ENCODE measurements around the gene SPOPL.
"Not testable (repeated sequence)": the region's sequence is repeated elsewhere in the genome, so short reads cannot be mapped to it uniquely, and the experiment has no call there.

SPOPL gene

DNA sequence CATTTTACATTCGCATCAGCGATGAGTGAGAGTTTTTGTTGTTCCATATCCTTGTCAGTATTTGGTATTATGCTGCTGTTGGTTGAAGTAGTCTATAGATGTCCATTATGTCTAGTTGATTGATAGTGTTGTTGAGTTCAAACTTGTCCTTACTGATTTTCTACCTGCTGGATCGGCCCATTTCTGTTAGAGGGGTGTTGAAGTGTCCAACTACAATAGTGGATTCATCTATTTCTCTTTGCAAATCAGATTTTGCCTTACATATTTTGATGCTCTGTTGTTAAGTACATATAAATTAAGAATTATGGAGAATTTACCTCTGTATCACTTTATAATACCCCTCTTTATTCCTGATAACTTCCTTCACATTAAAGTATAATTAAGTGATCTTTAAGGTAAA, 8.7 kb downstream of the SPOPL start:
- H3K27ac ChIP-seq (ENCODE audit: low read depth, low read length) = no peak overlapping the region
- H3K4me3 ChIP-seq (ENCODE audit: low read depth in 1 of 2, low read length in 2 of 2) = no peak overlapping the region
- H3K36me3 ChIP-seq (ENCODE audit: insufficient read depth, low read length) = no peaks in the 10 kb centered on the region
- H3K9me3 ChIP-seq (ENCODE audit: low read length) = no peaks in the 10 kb centered on the region
- peaks cover 12% of the 10 kb centered on the region for H3K4me1 ChIP-seq (ENCODE audit: insufficient read depth, low read length)
- no peaks in the 10 kb centered on the region for H3K27me3 ChIP-seq (ENCODE audit: control insufficient read depth in 1 of 2, insufficient read depth in 2 of 2, low read length in 2 of 2)
- H3K9ac ChIP-seq (ENCODE audit: low read length) = no peak overlapping the region

- Histone ChIP-seq H3K36me3 (ENCODE audit: insufficient read depth, low read length) (no peaks in the 10 kb centered on the region), H3K9ac (ENCODE audit: low read length) (no peak overlapping the region), H3K4me1 (ENCODE audit: insufficient read depth, low read length) (peaks cover 20% of the 10 kb centered on the region), H3K27me3 (ENCODE audit: control insufficient read depth in 1 of 2, insufficient read depth in 2 of 2, low read length in 2 of 2) (no peaks in the 10 kb centered on the region), H3K27ac (ENCODE audit: low read depth, low read length) (no peak overlapping the region), H3K4me3 (ENCODE audit: low read depth in 1 of 2, low read length in 2 of 2) (no peak overlapping the region), H3K9me3 (ENCODE audit: low read length) (no peaks in the 10 kb centered on the region)
These were observed 11.1 kb downstream of the SPOPL start for GRCh38 chr2:138512672-138513071.

- Histone ChIP-seq H3K27ac (ENCODE audit: low read depth, low read length) (no peak overlapping the region), H3K9me3 (ENCODE audit: low read length) (no peaks in the 10 kb centered on the region), H3K4me1 (ENCODE audit: insufficient read depth, low read length) (peaks cover 27% of the 10 kb centered on the region), H3K36me3 (ENCODE audit: insufficient read depth, low read length) (no peaks in the 10 kb centered on the region), H3K4me3 (ENCODE audit: low read depth in 1 of 2, low read length in 2 of 2) (no peak overlapping the region), H3K9ac (ENCODE audit: low read length) (no peak overlapping the region), H3K27me3 (ENCODE audit: control insufficient read depth in 1 of 2, insufficient read depth in 2 of 2, low read length in 2 of 2) (no peaks in the 10 kb centered on the region)
These were observed 12.6 kb downstream of the SPOPL start for GRCh38 chr2:138514173-138514572.

GRCh38 chr2:138515092-138515491, 13.5 kb downstream of the SPOPL start:
- H3K4me1 ChIP-seq (ENCODE audit: insufficient read depth, low read length) = peaks cover 27% of the 10 kb centered on the region
- H3K4me3 ChIP-seq (ENCODE audit: low read depth in 1 of 2, low read length in 2 of 2) = no peak overlapping the region
- H3K9me3 ChIP-seq (ENCODE audit: low read length) = no peaks in the 10 kb centered on the region
- H3K27me3 ChIP-seq (ENCODE audit: control insufficient read depth in 1 of 2, insufficient read depth in 2 of 2, low read length in 2 of 2) = no peaks in the 10 kb centered on the region
- no peak overlapping the region for H3K27ac ChIP-seq (ENCODE audit: low read depth, low read length)
- no peak overlapping the region for H3K9ac ChIP-seq (ENCODE audit: low read length)
- no peaks in the 10 kb centered on the region for H3K36me3 ChIP-seq (ENCODE audit: insufficient read depth, low read length)

- Histone ChIP-seq H3K9ac (ENCODE audit: low read length) (no peak overlapping the region), H3K4me3 (ENCODE audit: low read depth in 1 of 2, low read length in 2 of 2) (no peak overlapping the region), H3K4me1 (ENCODE audit: insufficient read depth, low read length) (peaks cover 30% of the 10 kb centered on the region), H3K27me3 (ENCODE audit: control insufficient read depth in 1 of 2, insufficient read depth in 2 of 2, low read length in 2 of 2) (no peaks in the 10 kb centered on the region), H3K27ac (ENCODE audit: low read depth, low read length) (no peak overlapping the region), H3K36me3 (ENCODE audit: insufficient read depth, low read length) (no peaks in the 10 kb centered on the region), H3K9me3 (ENCODE audit: low read length) (no peaks in the 10 kb centered on the region)
These were observed 14.6 kb downstream of the SPOPL start for GRCh38 chr2:138516030-138516704.

- H3K9ac ChIP-seq (ENCODE audit: low read length) = no peak overlapping the region
- no peaks in the 10 kb centered on the region for H3K9me3 ChIP-seq (ENCODE audit: low read length)
- no peaks in the 10 kb centered on the region for H3K27me3 ChIP-seq (ENCODE audit: control insufficient read depth in 1 of 2, insufficient read depth in 2 of 2, low read length in 2 of 2)
- no peak overlapping the region for H3K4me3 ChIP-seq (ENCODE audit: low read depth in 1 of 2, low read length in 2 of 2)
- peaks cover 35% of the 10 kb centered on the region for H3K4me1 ChIP-seq (ENCODE audit: insufficient read depth, low read length)
- H3K27ac ChIP-seq (ENCODE audit: low read depth, low read length) = no peak overlapping the region
- no peaks in the 10 kb centered on the region for H3K36me3 ChIP-seq (ENCODE audit: insufficient read depth, low read length)
These were observed 17.3 kb downstream of the SPOPL start for GRCh38 chr2:138518860-138519259.

- Histone ChIP-seq H3K4me1 (ENCODE audit: insufficient read depth, low read length) (peaks cover 19% of the 10 kb centered on the region), H3K9me3 (ENCODE audit: low read length) (no peaks in the 10 kb centered on the region), H3K4me3 (ENCODE audit: low read depth in 1 of 2, low read length in 2 of 2) (no peak overlapping the region)
These were observed 20.3 kb downstream of the SPOPL start for GRCh38 chr2:138521821-138522220.

GRCh38 chr2:138522556-138522955, 21.0 kb downstream of the SPOPL start:
- Histone ChIP-seq H3K9me3 (ENCODE audit: low read length) (no peaks in the 10 kb centered on the region), H3K9ac (ENCODE audit: low read length) (no peak overlapping the region), H3K4me3 (ENCODE audit: low read depth in 1 of 2, low read length in 2 of 2) (no peak overlapping the region), H3K27ac (ENCODE audit: low read depth, low read length) (no peak overlapping the region), H3K27me3 (ENCODE audit: control insufficient read depth in 1 of 2, insufficient read depth in 2 of 2, low read length in 2 of 2) (no peaks in the 10 kb centered on the region), H3K4me1 (ENCODE audit: insufficient read depth, low read length) (peaks cover 19% of the 10 kb centered on the region), H3K36me3 (ENCODE audit: insufficient read depth, low read length) (no peaks in the 10 kb centered on the region)

More at GRCh38 chr2:138521821-138522220, 20.3 kb downstream of the SPOPL start:
- no peaks in the 10 kb centered on the region for H3K27me3 ChIP-seq (ENCODE audit: control insufficient read depth in 1 of 2, insufficient read depth in 2 of 2, low read length in 2 of 2)
- no peaks in the 10 kb centered on the region for H3K36me3 ChIP-seq (ENCODE audit: insufficient read depth, low read length)
- H3K9ac ChIP-seq (ENCODE audit: low read length) = no peak overlapping the region
- H3K27ac ChIP-seq (ENCODE audit: low read depth, low read length) = no peak overlapping the region

- H3K27me3 ChIP-seq (ENCODE audit: control insufficient read depth in 1 of 2, insufficient read depth in 2 of 2, low read length in 2 of 2); H3K27ac ChIP-seq (ENCODE audit: low read depth, low read length); H3K4me3 ChIP-seq (ENCODE audit: low read depth in 1 of 2, low read length in 2 of 2); H3K9me3 ChIP-seq (ENCODE audit: low read length); H3K9ac ChIP-seq (ENCODE audit: low read length); H3K36me3 ChIP-seq (ENCODE audit: insufficient read depth, low read length): not testable (repeated sequence)
- H3K4me1 ChIP-seq (ENCODE audit: insufficient read depth, low read length) = peaks cover 22% of the 10 kb centered on the region
These were observed 21.6 kb downstream of the SPOPL start for GRCh38 chr2:138523018-138523672.

- not testable (repeated sequence) for H3K27me3 ChIP-seq (ENCODE audit: control insufficient read depth in 1 of 2, insufficient read depth in 2 of 2, low read length in 2 of 2); H3K36me3 ChIP-seq (ENCODE audit: insufficient read depth, low read length); H3K9me3 ChIP-seq (ENCODE audit: low read length); H3K9ac ChIP-seq (ENCODE audit: low read length); H3K4me3 ChIP-seq (ENCODE audit: low read depth in 1 of 2, low read length in 2 of 2); H3K27ac ChIP-seq (ENCODE audit: low read depth, low read length)
- H3K4me1 ChIP-seq (ENCODE audit: insufficient read depth, low read length) = peaks cover 17% of the 10 kb centered on the region
These were observed 22.1 kb downstream of the SPOPL start for GRCh38 chr2:138523673-138524042.

DNA sequence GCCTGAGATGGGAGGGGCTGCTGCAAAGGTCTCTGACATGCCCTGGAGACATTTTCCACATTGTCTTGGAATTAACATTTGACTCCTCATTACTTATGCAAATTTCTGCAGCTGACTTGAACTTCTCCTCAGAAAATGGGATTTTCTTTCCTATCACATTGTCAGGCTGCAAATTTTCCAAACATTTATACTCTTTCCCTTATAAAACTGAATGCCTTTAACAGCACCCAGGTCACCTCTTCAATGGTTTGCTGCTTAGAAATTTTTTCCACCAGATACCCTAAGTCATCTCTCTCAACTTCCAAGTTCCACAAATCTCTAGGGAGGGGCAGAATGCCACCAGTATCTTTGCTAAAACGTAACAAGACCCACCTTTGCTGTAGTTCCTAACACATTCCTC, 22.8 kb downstream of the SPOPL start:
- H3K9ac ChIP-seq (ENCODE audit: low read length); H3K27ac ChIP-seq (ENCODE audit: low read depth, low read length); H3K36me3 ChIP-seq (ENCODE audit: insufficient read depth, low read length); H3K9me3 ChIP-seq (ENCODE audit: low read length); H3K4me3 ChIP-seq (ENCODE audit: low read depth in 1 of 2, low read length in 2 of 2); H3K27me3 ChIP-seq (ENCODE audit: control insufficient read depth in 1 of 2, insufficient read depth in 2 of 2, low read length in 2 of 2): not testable (repeated sequence)
- H3K4me1 ChIP-seq (ENCODE audit: insufficient read depth, low read length) = peaks cover 16% of the 10 kb centered on the region

DNA sequence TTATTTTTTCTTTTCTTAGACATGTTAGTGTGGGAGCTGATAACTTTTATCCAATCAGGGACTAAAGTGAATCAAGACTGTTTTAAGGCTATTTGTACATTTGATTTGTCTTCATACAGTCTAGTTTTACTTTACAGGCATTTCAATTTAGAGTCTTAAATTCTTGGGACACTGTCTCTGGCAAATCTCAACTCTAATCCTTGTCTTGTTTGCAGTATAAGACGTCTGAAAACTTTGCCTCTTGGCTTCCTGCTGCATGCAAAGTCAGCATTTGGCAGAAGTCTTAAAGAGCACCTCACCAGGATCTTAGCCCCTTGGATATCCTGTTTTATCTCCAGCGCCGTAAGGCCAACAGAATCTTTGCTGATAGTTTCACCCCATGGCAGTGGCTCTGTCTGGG, 30.3 kb downstream of the SPOPL start:
- Histone ChIP-seq H3K9ac (ENCODE audit: low read length) (no peak overlapping the region), H3K9me3 (ENCODE audit: low read length) (no peaks in the 10 kb centered on the region), H3K27me3 (ENCODE audit: control insufficient read depth in 1 of 2, insufficient read depth in 2 of 2, low read length in 2 of 2) (no peaks in the 10 kb centered on the region), H3K4me3 (ENCODE audit: low read depth in 1 of 2, low read length in 2 of 2) (peak overlapping the region in 1 of 2 donors; percentile 33), H3K4me1 (ENCODE audit: insufficient read depth, low read length) (peaks cover 13% of the 10 kb centered on the region), H3K36me3 (ENCODE audit: insufficient read depth, low read length) (no peaks in the 10 kb centered on the region), H3K27ac (ENCODE audit: low read depth, low read length) (no peak overlapping the region)

Measured in muscle layer of colon (tissue), 2 donors.